Measurements from ENCODE around the gene IGSF9B. TPM values are rescaled to one million over a fixed set of nuclear protein-coding genes. Genes with fewer than 3 reads are reported as not detected.

IGSF9B gene
- total RNA-seq, 1 experiment from 2014 or later: 2.2 TPM

GRCh38 chr11:133995066-133995465, 38.3 kb upstream of the IGSF9B start:
- no peaks in the 10 kb centered on the region for H3K9me3 ChIP-seq (ENCODE audit: control insufficient read depth, insufficient read depth, low read depth, low read length)
- H3K36me3 ChIP-seq (ENCODE audit: control insufficient read depth, insufficient read depth, low read length): no peaks in the 10 kb centered on the region
- in situ Hi-C loops (cut with HindIII; ENCODE audit: low pct_unique_long_range_greater_than_20kb, low sequenced_read_pairs): no loop called here
- intact Hi-C loops (cut with micrococcal nuclease; ENCODE audit: unreplicated experiment): no loop called here
- ATAC-seq (no peak), DNase-seq (ENCODE audit: low read depth, low spot score) (no peak)
- POLR2A ChIA-PET: no interaction called here
- H3K27me3 ChIP-seq (ENCODE audit: control insufficient read depth, insufficient read depth, low read length): peaks cover 4% of the 10 kb centered on the region; the same call in 1 of the 2 replicates
- no peak overlapping the region for H3K27ac ChIP-seq (ENCODE audit: low read length)
- BruUV-seq (replicated peaks): no TSS peak
- no peak overlapping the region for H3K4me3 ChIP-seq (ENCODE audit: low read depth in 2 of 2, low read length in 2 of 2)
- H3K4me1 ChIP-seq (ENCODE audit: control insufficient read depth, insufficient read depth, low read length): no peaks in the 10 kb centered on the region
- no peak for TF ChIP-seq POLR2AphosphoS5 (IDR thresholded peaks at IDR 0.05; ENCODE audit: low read depth, low read length)
- no peak for TF ChIP-seq REST (IDR thresholded peaks at IDR 0.05; ENCODE audit: insufficient read depth in 1 of 2, low read depth in 2 of 2, low read length in 1 of 2)
- TF ChIP-seq SIN3A (IDR thresholded peaks at IDR 0.05; ENCODE audit: borderline replicate concordance, insufficient read depth, low read depth, low read length): no peak
- TF ChIP-seq, protein P1, sequence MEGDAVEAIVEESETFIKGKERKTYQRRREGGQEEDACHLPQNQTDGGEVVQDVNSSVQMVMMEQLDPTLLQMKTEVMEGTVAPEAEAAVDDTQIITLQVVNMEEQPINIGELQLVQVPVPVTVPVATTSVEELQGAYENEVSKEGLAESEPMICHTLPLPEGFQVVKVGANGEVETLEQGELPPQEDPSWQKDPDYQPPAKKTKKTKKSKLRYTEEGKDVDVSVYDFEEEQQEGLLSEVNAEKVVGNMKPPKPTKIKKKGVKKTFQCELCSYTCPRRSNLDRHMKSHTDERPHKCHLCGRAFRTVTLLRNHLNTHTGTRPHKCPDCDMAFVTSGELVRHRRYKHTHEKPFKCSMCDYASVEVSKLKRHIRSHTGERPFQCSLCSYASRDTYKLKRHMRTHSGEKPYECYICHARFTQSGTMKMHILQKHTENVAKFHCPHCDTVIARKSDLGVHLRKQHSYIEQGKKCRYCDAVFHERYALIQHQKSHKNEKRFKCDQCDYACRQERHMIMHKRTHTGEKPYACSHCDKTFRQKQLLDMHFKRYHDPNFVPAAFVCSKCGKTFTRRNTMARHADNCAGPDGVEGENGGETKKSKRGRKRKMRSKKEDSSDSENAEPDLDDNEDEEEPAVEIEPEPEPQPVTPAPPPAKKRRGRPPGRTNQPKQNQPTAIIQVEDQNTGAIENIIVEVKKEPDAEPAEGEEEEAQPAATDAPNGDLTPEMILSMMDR (IDR thresholded peaks at IDR 0.05): no peak
- no peak for TF ChIP-seq TCF7L2 (IDR thresholded peaks at IDR 0.05; ENCODE audit: low read depth, low read length)
- CTCF ChIA-PET: no interaction called here

DNA sequence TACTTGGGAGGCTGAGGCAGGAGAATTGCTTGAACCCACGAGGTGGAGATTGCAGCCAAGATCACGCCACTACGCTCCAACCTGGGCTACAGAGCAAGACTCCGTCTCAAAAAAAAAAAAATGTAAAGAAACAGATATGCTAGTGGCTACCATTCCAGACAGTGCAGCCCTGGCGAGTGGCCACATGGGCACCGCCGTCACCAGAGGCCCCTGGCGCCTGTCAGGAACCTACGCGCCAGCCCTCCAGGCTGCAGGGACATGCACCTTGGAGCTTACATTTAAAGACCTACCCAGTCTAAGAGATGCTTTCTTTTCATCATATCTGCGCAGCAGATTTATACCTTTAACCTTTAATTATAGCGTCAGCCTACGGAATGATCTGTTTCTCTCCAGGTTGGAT, 37.2 kb upstream of the IGSF9B start:
- DNase-seq (ENCODE audit: low read depth, low spot score) (no peak), ATAC-seq (no peak)
- intact Hi-C loops (cut with micrococcal nuclease; ENCODE audit: unreplicated experiment): no loop called here
- CTCF ChIA-PET: no interaction called here
- TF ChIP-seq REST (IDR thresholded peaks at IDR 0.05; ENCODE audit: insufficient read depth in 1 of 2, low read depth in 2 of 2, low read length in 1 of 2): no peak
- TF ChIP-seq, protein P1 (IDR thresholded peaks at IDR 0.05): no peak
- TF ChIP-seq POLR2AphosphoS5 (IDR thresholded peaks at IDR 0.05; ENCODE audit: low read depth, low read length): no peak
- no peak for TF ChIP-seq SIN3A (IDR thresholded peaks at IDR 0.05; ENCODE audit: borderline replicate concordance, insufficient read depth, low read depth, low read length)
- no peak for TF ChIP-seq TCF7L2 (IDR thresholded peaks at IDR 0.05; ENCODE audit: low read depth, low read length)
- no TSS peak for BruUV-seq (replicated peaks)
- no peaks in the 10 kb centered on the region for H3K9me3 ChIP-seq (ENCODE audit: control insufficient read depth, insufficient read depth, low read depth, low read length)
- peaks cover 4% of the 10 kb centered on the region; the same call in 1 of the 2 replicates for H3K27me3 ChIP-seq (ENCODE audit: control insufficient read depth, insufficient read depth, low read length)
- H3K4me1 ChIP-seq (ENCODE audit: control insufficient read depth, insufficient read depth, low read length): no peaks in the 10 kb centered on the region
- no peak overlapping the region for H3K27ac ChIP-seq (ENCODE audit: low read length)
- in situ Hi-C loops (cut with HindIII; ENCODE audit: low pct_unique_long_range_greater_than_20kb, low sequenced_read_pairs): no loop called here
- POLR2A ChIA-PET: no interaction called here
- H3K4me3 ChIP-seq (ENCODE audit: low read depth in 2 of 2, low read length in 2 of 2): no peak overlapping the region
- H3K36me3 ChIP-seq (ENCODE audit: control insufficient read depth, insufficient read depth, low read length): no peaks in the 10 kb centered on the region

All from Panc1 (cell line).